CD4-positive, alpha-beta T cell treated with Interleukin-4 for 1 hour (primary cell): ENCODE measurements around the gene STXBP5.

Source experiments
- DNase-seq, 2 donors: peaks; one replicate each; pipeline ENCODE4 v3.0.0-alpha.2; 2020 to 2022

The STXBP5 gene

GRCh38 chr6:147389463-147389862 is 185.2 kb downstream of the STXBP5 start:
- DNase-seq, result no peak

DNA sequence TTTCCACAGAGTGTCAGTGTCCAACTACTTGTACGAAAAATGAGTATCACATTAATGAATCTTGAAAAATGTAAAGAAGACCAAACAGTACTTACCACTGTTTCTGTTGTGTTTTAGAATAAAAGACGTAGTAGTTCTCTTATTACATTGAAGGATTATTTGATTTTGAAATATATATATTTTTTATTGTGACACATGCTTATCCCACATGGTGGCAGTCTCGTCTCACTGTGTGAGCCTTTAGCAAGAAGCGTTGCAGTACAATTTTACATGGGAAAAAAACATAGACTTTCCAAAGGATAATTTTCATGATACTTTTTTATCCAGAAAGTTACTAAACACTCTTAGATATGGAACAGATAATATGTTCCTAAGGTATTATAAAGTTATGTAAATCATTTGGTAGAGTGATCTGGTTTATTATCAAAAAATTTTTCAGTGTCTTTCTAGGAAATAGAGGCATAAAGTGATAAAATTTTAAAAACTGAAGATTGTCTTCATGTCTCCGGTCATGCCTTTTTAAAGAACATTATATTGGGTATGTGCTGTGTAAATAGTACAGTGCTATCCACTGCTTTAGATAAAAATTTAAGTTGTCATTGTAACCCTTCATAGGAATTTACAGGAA is 186.8 kb downstream of the STXBP5 start:
- no peak for DNase-seq

DNA sequence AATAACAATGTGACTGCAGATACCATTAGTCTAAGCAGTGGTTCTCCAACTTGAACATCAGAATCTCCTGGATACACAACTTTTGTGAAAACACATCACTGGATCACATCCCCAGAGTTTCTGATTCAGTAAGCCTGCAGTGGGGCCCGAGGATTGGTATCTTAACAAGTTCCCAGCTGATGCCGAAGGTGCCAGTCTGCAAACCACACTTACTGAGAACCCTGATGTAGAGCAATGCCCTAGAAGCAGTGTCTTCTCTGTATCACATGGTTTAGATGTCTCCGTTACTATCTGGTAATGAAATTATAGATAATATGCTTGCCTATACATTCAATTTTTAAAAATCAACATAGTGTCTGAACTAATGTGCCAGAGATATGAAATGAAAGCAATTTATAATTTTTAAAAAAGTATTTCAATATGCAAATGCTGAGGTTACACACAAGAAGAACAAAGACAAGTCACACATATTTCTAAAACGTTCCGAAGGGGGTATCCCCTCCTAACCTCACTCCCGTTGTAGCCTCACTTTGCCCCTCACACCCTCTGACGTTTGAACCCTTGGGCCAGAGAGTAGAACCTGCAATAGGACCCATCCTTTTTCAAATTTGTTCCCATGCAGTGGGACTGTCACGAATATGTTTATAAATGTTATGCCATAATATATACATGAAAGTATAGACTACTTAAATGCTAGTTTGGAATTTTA is 188.9 kb downstream of the STXBP5 start:
- no peak for DNase-seq

- no peak for DNase-seq
Measured at GRCh38 chr6:147395158-147395557, 190.9 kb downstream of the STXBP5 start.

DNA sequence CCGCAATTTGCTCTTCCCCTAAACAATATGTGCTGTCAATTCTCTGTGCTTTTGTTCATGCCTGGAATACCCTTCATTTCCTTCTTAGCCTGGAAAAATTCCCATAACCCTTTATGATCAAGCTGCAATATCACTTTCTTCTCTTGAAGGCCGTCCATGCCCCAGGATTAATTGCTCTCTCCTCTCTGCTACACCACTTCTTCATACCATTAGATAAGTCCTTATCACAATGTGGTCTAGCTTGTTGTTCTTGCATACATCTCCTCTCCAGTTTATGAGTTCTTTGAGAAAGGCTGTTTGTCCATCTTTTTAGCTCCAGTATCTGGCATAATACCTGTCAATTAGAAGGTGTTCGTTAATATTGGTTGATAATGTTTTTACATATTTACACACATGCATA is 193.1 kb downstream of the STXBP5 start:
- no peak for DNase-seq

- DNase-seq, result no peak
Measured at GRCh38 chr6:147400968-147401367, 196.8 kb downstream of the STXBP5 start.

- no peak for DNase-seq
Measured at GRCh38 chr6:147401779-147402178, 197.6 kb downstream of the STXBP5 start.

- no peak for DNase-seq
Measured at GRCh38 chr6:147406783-147407182, 202.6 kb downstream of the STXBP5 start.

DNA sequence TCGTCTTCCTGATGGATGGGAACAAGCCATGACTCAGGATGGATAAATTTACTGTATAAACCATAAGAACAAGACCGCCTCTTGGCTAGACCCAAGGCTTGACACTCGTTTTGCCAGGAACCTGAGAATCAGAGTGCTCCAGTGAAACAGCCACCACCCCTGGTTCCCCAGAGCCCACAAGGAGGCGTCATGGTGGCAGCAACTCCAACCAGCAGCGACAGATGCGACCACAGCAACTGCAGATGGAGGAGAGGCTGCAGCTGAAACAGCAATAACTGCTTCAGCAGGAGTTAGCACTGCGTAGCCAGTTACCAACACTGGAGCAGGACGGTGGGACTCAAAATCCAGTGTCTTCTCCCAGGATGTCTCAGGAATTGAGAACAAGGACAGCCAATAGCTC is 203.4 kb downstream of the STXBP5 start:
- no peak for DNase-seq

DNA sequence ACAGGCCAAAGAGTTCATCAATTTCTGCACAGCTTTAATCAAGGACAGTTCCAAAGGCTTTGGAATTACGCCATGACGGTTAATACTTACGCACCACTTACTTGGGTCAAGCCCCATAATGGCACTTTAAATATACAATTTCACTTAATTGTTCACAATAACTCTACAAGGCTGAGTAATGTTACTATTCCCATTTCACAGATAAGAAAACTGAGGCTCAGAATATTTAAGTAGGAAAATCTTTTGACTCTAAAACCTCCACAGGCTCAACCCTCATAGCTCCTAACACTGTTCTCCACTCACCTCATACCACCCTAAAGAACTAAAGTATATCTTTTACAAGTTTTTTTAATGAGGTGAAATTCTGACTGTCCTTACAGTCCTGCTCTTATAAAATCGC is 212.4 kb downstream of the STXBP5 start:
- DNase-seq, result no peak

DNA sequence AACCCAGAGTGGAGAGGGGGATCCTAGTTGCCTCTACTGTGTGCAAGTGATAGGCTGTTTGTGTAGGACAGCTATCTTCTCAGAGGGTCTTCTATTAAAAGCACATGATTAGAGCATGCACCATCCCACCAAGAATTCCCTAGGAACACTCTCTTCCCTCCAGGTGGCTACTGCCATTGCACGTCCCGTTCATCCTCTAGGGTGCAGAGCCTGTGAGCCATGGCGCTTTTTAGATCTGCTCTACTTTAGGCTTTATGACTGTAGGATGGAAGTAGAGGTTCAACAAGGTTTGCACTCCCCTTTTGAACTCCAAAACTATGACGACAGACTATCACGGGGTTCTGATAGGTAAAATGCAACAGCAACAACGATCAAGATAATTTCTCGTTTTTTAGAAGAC is 213.7 kb downstream of the STXBP5 start:
- no peak for DNase-seq

- DNase-seq, result no peak
Measured at GRCh38 chr6:147418523-147418922, 214.3 kb downstream of the STXBP5 start.

DNA sequence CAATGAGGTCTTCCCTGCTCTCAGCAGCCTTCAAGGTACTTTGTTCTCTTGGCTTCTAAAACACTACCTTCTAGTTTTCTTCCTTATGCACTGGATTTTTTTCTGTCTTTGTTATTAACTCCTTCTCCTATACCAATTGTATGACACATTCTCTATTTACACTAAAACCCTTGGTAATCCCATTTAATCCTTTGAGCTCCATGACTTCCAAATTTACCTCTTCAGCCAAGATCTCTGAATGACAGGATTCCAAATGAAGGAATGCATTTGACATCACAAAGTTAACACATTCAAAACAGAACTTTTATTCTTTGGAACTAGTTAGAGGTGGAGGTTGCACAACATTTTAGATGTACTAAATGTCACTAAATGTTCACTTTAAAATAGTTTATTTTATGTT is 217.7 kb downstream of the STXBP5 start:
- DNase-seq, result no peak

- DNase-seq, result no peak
Measured at GRCh38 chr6:147423111-147423510, 218.9 kb downstream of the STXBP5 start.

DNA sequence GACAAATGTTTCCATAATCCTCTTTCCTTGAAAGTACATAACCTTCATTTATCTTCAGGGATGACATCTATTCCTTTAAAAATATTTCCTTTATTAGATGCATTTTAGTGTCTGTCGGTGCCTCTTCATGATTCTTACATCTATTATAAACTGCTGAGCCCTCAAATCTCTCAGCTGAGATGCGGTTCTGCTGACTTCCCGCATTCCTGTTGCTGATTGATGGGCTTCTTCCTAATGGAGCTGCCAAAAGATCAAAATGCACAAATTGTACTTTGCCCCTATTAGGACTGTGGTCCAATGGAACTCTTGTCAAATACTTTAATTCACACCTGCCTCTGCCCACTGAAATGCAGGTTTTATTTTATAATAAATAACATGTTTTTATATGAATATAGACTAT is 225.6 kb downstream of the STXBP5 start:
- no peak for DNase-seq

DNA sequence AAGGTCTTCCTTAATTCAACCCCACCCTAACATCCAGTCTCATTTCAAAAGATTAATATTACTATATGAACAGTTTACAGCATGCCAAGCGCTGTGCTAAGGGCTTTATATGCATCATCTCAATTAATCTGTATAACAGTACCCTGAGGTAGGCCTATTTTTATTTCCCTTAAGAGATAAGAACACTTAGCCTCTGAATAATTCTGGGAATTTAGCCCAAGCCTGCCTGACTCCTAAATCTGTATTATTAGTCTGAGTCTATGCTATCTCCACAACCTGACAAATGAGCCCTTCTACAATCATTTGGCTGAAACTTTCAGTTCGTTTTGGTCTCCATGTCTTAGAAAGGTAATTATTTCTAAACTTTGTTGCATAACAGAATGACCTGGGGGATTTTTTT is 226.6 kb downstream of the STXBP5 start:
- no peak for DNase-seq

DNA sequence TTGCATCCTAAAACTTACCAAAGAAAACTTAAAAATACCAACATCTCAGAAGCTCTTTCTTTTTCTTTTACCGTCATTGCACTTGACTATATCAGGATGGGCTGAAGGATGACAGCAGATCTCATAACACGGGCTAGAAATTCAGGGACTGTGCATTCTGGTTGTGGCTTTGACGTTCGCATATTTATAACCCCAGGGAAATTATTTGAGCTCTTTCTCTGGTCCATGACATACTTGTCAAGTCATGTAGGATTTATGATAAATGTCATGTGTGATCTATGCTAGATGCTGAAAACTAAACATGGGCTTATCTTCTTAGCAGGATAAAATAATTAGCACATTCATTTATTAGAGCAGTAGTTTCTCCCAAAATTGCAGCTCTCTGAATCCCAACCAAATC is 229.9 kb downstream of the STXBP5 start:
- no peak for DNase-seq

GRCh38 chr6:147434516-147434915 is 230.3 kb downstream of the STXBP5 start:
- no peak for DNase-seq

DNA sequence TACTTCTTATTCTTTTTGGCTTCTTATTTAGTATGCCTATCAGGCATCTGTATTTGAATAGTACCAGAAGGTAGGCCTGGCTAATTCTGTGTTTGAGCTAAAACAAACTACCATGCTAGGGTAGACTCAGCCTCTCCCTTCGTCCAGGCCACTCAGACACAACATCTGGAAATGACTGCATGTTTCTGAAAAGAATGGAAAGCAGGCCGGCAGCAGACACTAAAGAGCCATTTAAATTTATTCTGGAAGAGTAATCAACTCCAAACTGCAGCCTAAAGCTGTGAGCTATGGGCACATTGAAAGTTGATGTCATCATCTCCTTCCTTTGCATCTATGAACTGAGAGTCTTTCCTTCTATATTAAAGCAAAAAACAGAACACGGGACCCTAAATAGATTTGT is 233.4 kb downstream of the STXBP5 start:
- no peak for DNase-seq

- DNase-seq, result no peak
Measured at GRCh38 chr6:147438758-147439528, 234.7 kb downstream of the STXBP5 start.
